Measurements from ENCODE around the gene LRRC8E.

The LRRC8E gene

GRCh38 chr19:7888145-7888825, at the start of gene LRRC8E:
Gene LRRC8E, plus strand, starts transcription at chr19:7888510. Its CDS starts 7,094 bp downstream, at chr19:7895604.
- H3K4me3 ChIP-seq (ENCODE audit: low read depth, low read length), result peak within 1 kb of the TSS; percentile 50

GRCh38 chr19:7839476-7839875, 48.8 kb upstream of the LRRC8E start:
- no peak overlapping the region for H3K4me3 ChIP-seq (ENCODE audit: low read depth, low read length)

GRCh38 chr19:7840629-7841028, 47.7 kb upstream of the LRRC8E start:
- no peak overlapping the region for H3K4me3 ChIP-seq (ENCODE audit: low read depth, low read length)

- no peak overlapping the region for H3K4me3 ChIP-seq (ENCODE audit: low read depth, low read length)
Measured at GRCh38 chr19:7841751-7842660, 46.3 kb upstream of the LRRC8E start.

GRCh38 chr19:7842661-7843294, 45.5 kb upstream of the LRRC8E start:
- no peak overlapping the region for H3K4me3 ChIP-seq (ENCODE audit: low read depth, low read length)

GRCh38 chr19:7843521-7843920, 44.8 kb upstream of the LRRC8E start:
- no peak overlapping the region for H3K4me3 ChIP-seq (ENCODE audit: low read depth, low read length)

GRCh38 chr19:7844405-7844804, 43.9 kb upstream of the LRRC8E start:
- no peak overlapping the region for H3K4me3 ChIP-seq (ENCODE audit: low read depth, low read length)

- H3K4me3 ChIP-seq (ENCODE audit: low read depth, low read length), result no peak overlapping the region
Measured at GRCh38 chr19:7844951-7845350, 43.4 kb upstream of the LRRC8E start.

GRCh38 chr19:7845390-7846154, 42.7 kb upstream of the LRRC8E start:
- no peak overlapping the region for H3K4me3 ChIP-seq (ENCODE audit: low read depth, low read length)

GRCh38 chr19:7846155-7846646, 42.1 kb upstream of the LRRC8E start:
- no peak overlapping the region for H3K4me3 ChIP-seq (ENCODE audit: low read depth, low read length)

GRCh38 chr19:7847664-7848063, 40.6 kb upstream of the LRRC8E start:
- no peak overlapping the region for H3K4me3 ChIP-seq (ENCODE audit: low read depth, low read length)

- no peak overlapping the region for H3K4me3 ChIP-seq (ENCODE audit: low read depth, low read length)
Measured at GRCh38 chr19:7848779-7849457, 39.4 kb upstream of the LRRC8E start.

- H3K4me3 ChIP-seq (ENCODE audit: low read depth, low read length), result no peak overlapping the region
Measured at GRCh38 chr19:7849631-7849999, 38.7 kb upstream of the LRRC8E start.

- no peak overlapping the region for H3K4me3 ChIP-seq (ENCODE audit: low read depth, low read length)
Measured at GRCh38 chr19:7850000-7850813, 38.1 kb upstream of the LRRC8E start.

- H3K4me3 ChIP-seq (ENCODE audit: low read depth, low read length), result no peak overlapping the region
Measured at GRCh38 chr19:7850945-7851622, 37.2 kb upstream of the LRRC8E start.

GRCh38 chr19:7851623-7852500, 36.4 kb upstream of the LRRC8E start:
- H3K4me3 ChIP-seq (ENCODE audit: low read depth, low read length), result no peak overlapping the region

- H3K4me3 ChIP-seq (ENCODE audit: low read depth, low read length), result no peak overlapping the region
Measured at GRCh38 chr19:7852851-7853769, 35.2 kb upstream of the LRRC8E start.

All from iPS-11a (cell line).